Sigmoid colon (tissue), 4 donors: ENCODE measurements around the gene WDR87.
"Not testable (repeated sequence)": the region's sequence is repeated elsewhere in the genome, so short reads cannot be mapped to it uniquely, and the experiment has no call there.

Experiments used
- CTCF ChIP-seq, 4 experiments: fragments of 450-650 bp in 3 of 4; fragments of 200-600 bp in 1 of 4; IDR thresholded peaks; one replicate each; pipeline ENCODE4 v1.5.1; 2016 to 2019; ENCODE audit warnings: antibody characterized with exemption in 4 of 4, mild to moderate bottlenecking in 3 of 4, moderate library complexity in 2 of 4
- EP300 ChIP-seq, 4 donors: sonication (generic); formaldehyde crosslinking; IDR thresholded peaks; one replicate each; pipeline ENCODE4 v1.6.1; 2017; ENCODE audit warnings: antibody characterized with exemption in 4 of 4
- POLR2A ChIP-seq, 2 donors: fragments of 450-650 bp; IDR thresholded peaks; one replicate each; pipeline ENCODE4 v1.6.1; 2016; ENCODE audit warnings: antibody characterized with exemption in 2 of 2, mild to moderate bottlenecking in 2 of 2, moderate library complexity in 2 of 2

- TF ChIP-seq POLR2A, EP300, CTCF (IDR thresholded peaks at IDR 0.05): not testable (repeated sequence)
These were observed 40.5 kb downstream of the WDR87 start for GRCh38 chr19:37865930-37866329.
